HepG2 (cell line): ENCODE data around the gene SIRT5.

Experiments
- KAT7 ChIP-seq: IDR thresholded peaks from 2 replicates; pipeline ENCODE4 v1.6.1; 2018; ENCODE audit warnings: borderline replicate concordance, missing compliant biosample characterization
- POLR2A ChIP-seq, 2 experiments: IDR thresholded peaks; 2 replicates each; pipeline ENCODE4 v1.6.1; 2011; ENCODE audit warnings: low read depth in 2 of 2, low read length in 2 of 2, mild to moderate bottlenecking in 1 of 2, moderate library complexity in 1 of 2; ENCODE audit not compliant: insufficient read depth in 1 of 2
- ZFX ChIP-seq: sonication (generic); formaldehyde crosslinking; IDR thresholded peaks from 2 replicates; pipeline ENCODE4 v1.4.0; 2020; ENCODE audit warnings: mild to moderate bottlenecking, low read depth, missing genetic modification reagents, moderate library complexity

DNA sequence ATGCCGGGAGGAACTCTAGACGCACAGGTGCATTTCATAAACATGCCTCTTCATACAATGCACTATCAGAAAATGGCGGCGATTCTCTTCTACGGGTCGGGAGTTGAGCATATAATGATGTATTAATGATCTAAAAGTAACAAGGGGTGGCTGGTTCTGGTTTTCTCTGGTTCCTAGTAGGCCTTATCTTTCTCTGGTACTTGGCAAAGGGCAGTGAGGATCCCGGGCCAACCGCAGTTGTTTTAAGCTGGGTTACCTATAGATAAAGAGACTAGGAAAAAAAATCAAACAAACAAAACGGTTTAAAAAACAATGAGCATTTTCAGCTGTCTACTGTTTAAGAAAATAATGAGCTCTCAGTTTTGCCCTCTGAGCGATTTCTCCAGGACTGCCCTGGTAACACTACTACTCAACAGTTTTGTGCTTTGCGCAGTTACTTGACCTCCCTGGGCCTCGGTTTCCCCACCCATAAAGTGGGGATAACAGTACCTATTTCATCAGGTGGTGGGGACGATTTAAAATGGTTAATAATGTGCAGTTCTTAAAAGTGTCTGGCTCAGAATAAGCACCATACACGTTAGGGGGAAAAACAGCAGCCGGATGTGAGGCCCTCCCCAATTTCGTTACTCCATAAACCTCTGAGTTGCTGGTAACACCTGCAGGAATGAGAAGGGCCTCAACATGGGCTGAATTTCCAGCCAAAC lies 1.3 kb upstream of the SIRT5 start:
- no peak for TF ChIP-seq POLR2A (IDR thresholded peaks at IDR 0.05; ENCODE audit: insufficient read depth in 1 of 2, low read depth in 2 of 2, low read length in 2 of 2)
- no peak for TF ChIP-seq ZFX
- no peak for TF ChIP-seq KAT7 (CRISPR knock-in tag)
